ENCODE results near the gene TCP10L. TPM values are rescaled to one million over a fixed set of nuclear protein-coding genes. Genes with fewer than 3 reads are reported as not detected.

The TCP10L gene
- total and polyA plus RNA-seq, 2 of the 13 experiments (the other 11 are each of a cell fraction or from before 2014, with no cell fraction given): 0.90 to 2.4 TPM

GRCh38 chr21:32592929-32593502 is 7.7 kb upstream of the TCP10L start (continued):
- peak; percentile 72; the same call in 1 of the 2 replicates for TF ChIP-seq TBX3 (IDR thresholded peaks at IDR 0.05; ENCODE audit: borderline replicate concordance)
- TF ChIP-seq REPIN1 (CRISPR knock-in tag; IDR thresholded peaks at IDR 0.05; ENCODE audit: borderline replicate concordance, low read depth): peak; percentile 93; the same call in 1 of the 2 replicates
- TF ChIP-seq ZNF75D (CRISPR knock-in tag; IDR thresholded peaks at IDR 0.05; ENCODE audit: borderline replicate concordance): no peak
- peak; percentile 86; the same call in 1 of the 2 replicates for TF ChIP-seq ATF2 (CRISPR knock-in tag; IDR thresholded peaks at IDR 0.05)
- no peak for TF ChIP-seq GMEB2 (CRISPR knock-in tag; IDR thresholded peaks at IDR 0.05; ENCODE audit: low read depth)
- TF ChIP-seq KAT8 (CRISPR knock-in tag; IDR thresholded peaks at IDR 0.05): peak; percentile 83
- TF ChIP-seq NFATC3 (CRISPR knock-in tag; IDR thresholded peaks at IDR 0.05): no peak
- TF ChIP-seq ZNF747 (CRISPR knock-in tag; IDR thresholded peaks at IDR 0.05; ENCODE audit: borderline replicate concordance): peak; percentile 86; the same call in 1 of the 2 replicates
- TF ChIP-seq RARG (CRISPR knock-in tag; IDR thresholded peaks at IDR 0.05; ENCODE audit: low read depth): no peak
- no peak for TF ChIP-seq ZNF597 (CRISPR knock-in tag; IDR thresholded peaks at IDR 0.05)
- TF ChIP-seq ZNF441 (CRISPR knock-in tag; IDR thresholded peaks at IDR 0.05; ENCODE audit: borderline replicate concordance): peak; percentile 51; the same call in 1 of the 2 replicates
- TF ChIP-seq RNF219 (CRISPR knock-in tag; IDR thresholded peaks at IDR 0.05): no peak
- TF ChIP-seq ZFX (CRISPR knock-in tag; IDR thresholded peaks at IDR 0.05; ENCODE audit: low read depth): peak; percentile 84
- no peak for TF ChIP-seq MED8 (CRISPR knock-in tag; IDR thresholded peaks at IDR 0.05; ENCODE audit: insufficient replicate concordance)
- TF ChIP-seq ZFAT (CRISPR knock-in tag; conservative IDR thresholded peaks at IDR 0.05): no peak
- TF ChIP-seq ZNF784 (CRISPR knock-in tag; IDR thresholded peaks at IDR 0.05; ENCODE audit: borderline replicate concordance): peak; percentile 88
- no peak for TF ChIP-seq GTF2F1 (IDR thresholded peaks at IDR 0.05; ENCODE audit: low read length)
- peak; percentile 100 for TF ChIP-seq PHF21A (CRISPR knock-in tag; IDR thresholded peaks at IDR 0.05)
- TF ChIP-seq ZNF83 (CRISPR knock-in tag; IDR thresholded peaks at IDR 0.05; ENCODE audit: borderline replicate concordance): no peak
- no peak for TF ChIP-seq HNRNPLL (IDR thresholded peaks at IDR 0.05; ENCODE audit: low read depth, low read length, poor library complexity, severe bottlenecking)
- TF ChIP-seq POLR2A (IDR thresholded peaks at IDR 0.05; ENCODE audit: insufficient read depth in 1 of 2, low read depth in 2 of 2, low read length in 2 of 2): peak in 1 of 2 experiments; percentile 15; a peak in 1 of 4 replicates
- peak; percentile 78 for TF ChIP-seq JUN (CRISPR knock-in tag; IDR thresholded peaks at IDR 0.05)

All from HepG2 (cell line).